GM19328 (cell line): ENCODE data around the gene PLEK2.
"Not testable (repeated sequence)": the region's sequence is repeated elsewhere in the genome, so short reads cannot be mapped to it uniquely, and the experiment has no call there.

Experiments used
- ATAC-seq: cut with Tn5 transposase; IDR thresholded peaks from one replicate; pipeline ENCODE4 v1.9.1; 2021; ENCODE audit warnings: mild to moderate bottlenecking, moderate library complexity; ENCODE audit not compliant: unreplicated experiment

Gene PLEK2

GRCh38 chr14:67411820-67412421 is at the start of gene PLEK2:
PLEK2 (minus strand) TSS chr14:67412165; CDS start chr14:67412059, 106 bp downstream.
- ATAC-seq: no peak

GRCh38 chr14:67461341-67461985 is 49.5 kb upstream of the PLEK2 start:
- ATAC-seq: no peak

GRCh38 chr14:67459336-67459735 is 47.4 kb upstream of the PLEK2 start:
- no peak for ATAC-seq

DNA sequence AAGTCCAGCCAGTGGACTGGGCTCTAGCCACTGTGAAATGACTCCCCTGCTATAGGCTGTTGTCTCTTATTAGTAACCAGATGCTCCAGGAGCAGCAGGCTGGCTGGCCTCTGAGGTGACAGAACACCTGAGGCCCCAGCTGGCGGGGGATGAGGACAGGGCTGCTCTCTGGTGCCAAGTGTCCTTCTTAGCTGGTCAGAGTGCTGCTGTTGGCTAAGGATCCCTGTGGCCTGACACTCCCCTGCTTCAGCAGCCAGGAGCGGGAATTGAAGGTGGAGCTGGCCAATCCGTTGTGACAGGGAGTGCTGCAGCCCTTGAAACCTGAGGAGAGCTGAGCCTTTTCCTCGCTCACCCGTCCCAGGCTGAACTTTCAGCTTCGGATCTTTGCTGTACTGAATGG is 45.8 kb upstream of the PLEK2 start:
- ATAC-seq: no peak

DNA sequence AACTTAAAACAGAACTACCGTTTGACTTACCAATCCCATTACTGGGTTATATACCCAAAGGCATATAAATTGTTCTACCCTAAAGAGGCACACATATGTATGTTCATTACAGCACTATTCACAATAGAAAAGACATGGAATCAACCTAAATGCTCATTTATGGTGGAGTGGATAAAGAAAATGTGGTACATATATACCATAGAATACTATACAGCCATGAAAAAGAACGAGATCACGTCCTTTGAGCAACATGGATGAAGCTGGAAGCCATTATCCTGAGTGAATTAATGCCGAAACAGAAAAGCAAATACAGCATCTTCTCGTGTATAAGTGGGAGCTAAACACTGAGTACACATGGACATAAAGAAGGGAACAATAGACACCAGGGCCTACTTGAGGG is 44.8 kb upstream of the PLEK2 start:
- no peak for ATAC-seq

DNA sequence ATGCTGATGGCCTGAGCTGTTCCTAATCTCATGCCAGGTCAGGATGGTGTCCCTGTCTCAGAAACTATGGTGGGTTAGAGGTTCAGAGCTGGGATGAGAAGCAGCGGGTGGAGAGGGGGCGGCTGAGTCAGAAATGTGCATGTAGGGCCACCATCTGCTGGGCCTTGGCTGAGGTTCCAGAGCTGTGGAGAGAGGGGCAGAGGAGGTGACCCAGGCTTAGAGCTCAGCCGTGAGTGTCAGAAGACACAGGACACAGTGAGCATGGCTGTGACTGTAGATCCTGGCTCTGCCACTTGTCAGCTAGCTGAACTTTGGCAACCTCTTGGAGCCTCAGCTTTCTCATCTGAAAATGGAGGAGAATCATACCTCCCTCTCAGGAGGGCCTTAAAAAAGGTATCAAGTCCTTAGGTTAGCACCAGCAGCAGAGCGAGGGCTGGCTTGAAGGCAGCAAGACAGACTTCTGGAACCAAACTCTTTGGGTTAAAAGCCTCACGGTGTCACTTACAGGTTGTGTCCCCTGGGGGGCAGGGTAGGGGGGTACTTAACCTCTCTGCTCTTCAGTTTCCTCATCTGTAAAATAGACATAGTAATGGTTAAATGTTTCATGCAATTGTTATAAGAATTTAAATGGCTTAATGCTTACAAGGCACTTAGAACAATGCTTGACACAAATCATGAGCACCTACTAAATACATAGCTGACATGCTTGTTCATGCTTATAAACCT is 41.8 kb upstream of the PLEK2 start:
- no peak for ATAC-seq

GRCh38 chr14:67451667-67452066 is 39.7 kb upstream of the PLEK2 start:
- ATAC-seq: not testable (repeated sequence)

- no peak for ATAC-seq
Observed at GRCh38 chr14:67449096-67449495, 37.1 kb upstream of the PLEK2 start.

GRCh38 chr14:67447033-67447381 is 35.0 kb upstream of the PLEK2 start:
- ATAC-seq: no peak

GRCh38 chr14:67446371-67447032 is 34.5 kb upstream of the PLEK2 start:
- no peak for ATAC-seq

GRCh38 chr14:67444395-67444794 is 32.4 kb upstream of the PLEK2 start:
- no peak for ATAC-seq

DNA sequence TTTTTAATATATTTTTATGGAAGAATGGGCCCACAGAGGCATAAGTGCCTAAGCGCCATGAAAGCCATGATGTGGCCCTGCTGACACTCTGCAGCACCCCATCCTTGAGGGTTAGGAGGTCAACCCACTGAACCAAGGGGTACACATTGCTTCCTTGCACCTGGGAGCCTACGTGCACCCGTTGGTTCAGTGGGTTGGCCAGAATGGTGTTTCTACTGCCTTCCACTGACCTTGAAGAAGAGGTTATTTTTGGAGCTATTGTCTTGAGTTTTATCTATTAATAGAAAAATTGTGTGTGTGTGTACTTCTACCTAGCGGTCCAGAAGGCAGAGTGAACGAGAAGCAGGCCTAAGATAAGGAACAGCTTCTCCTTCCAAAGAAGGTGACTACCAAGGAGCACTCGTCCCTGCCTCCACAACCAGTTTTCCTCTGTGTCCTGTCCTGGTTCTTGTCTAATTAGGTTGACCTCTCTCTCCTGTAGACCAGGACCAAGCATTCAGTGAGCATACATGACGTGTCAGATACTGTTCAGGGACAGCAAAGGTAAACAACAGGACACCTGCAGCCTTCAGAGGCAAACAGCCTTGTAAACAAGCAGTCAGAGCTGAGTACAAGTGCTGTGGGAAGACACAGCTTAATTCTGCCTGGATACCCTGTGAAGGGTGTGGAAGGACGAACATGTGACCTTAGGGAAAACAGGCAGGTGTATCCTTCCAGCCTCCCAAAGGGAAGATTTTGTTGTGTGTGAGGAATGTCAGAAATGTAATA is 30.4 kb upstream of the PLEK2 start:
- ATAC-seq: no peak

DNA sequence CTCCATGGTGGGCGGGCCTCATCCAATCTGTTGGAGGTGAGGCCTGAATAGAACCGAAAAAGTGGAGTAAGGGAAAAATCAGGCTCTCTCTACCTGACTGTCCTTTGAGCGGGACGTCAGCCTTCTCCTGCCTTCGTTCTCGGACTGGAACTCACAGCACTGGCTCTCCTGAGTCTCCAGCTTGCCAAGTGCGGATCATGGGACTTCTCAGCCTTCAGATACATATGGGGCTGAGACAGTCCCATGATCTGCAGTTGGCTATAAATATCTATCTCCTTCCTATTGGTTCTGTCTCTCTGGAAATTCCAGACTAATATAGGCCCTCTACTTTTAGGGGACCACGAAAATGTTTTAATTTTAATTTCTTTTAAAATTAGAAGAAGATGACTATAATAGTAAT is 29.7 kb upstream of the PLEK2 start:
- ATAC-seq: no peak

DNA sequence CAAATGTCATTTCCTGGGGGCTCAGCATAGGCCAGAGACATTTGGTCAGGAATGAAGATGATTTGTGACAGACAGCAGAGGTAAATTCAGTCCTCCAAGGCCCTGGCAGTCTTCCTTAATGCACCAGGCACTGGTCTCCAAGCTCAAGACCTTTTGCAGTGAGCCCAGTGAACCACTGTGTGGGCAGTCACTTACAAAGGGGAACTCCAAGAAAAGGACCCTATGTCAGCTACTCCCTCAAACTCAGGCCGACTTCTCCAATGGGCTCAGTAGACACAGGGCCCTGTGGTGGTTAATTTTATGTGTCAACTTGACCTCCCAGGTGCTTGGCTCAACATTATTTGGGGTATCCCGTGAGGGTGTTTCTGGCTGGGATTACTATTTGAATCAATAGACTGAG is 29.3 kb upstream of the PLEK2 start:
- ATAC-seq: no peak

DNA sequence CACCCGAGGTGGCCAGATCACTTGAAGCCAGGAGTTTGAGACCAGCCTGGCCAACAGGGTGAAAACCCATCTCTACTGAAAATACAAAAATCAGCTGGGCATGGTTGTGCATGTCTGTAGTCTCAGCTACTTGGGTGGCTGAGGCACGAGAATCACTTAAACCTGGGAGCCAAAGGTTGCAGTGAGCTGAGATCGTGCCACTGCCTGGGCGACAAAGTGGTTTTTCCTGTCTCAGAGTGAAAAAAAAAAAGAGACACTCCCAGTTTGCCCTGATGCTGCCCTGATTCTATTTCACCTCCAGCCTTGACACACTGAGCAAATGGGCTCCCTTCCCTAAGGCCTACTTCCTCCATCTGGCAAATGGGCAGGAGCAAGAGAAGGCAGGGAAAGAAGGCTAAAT is 28.5 kb upstream of the PLEK2 start:
- no peak for ATAC-seq

GRCh38 chr14:67438969-67439368 is 27.0 kb upstream of the PLEK2 start:
- ATAC-seq: no peak

- ATAC-seq: no peak
Observed at GRCh38 chr14:67436006-67436866, 24.3 kb upstream of the PLEK2 start.

GRCh38 chr14:67435603-67436002 is 23.6 kb upstream of the PLEK2 start:
- ATAC-seq: no peak

- no peak for ATAC-seq
Observed at GRCh38 chr14:67432050-67432564, 20.1 kb upstream of the PLEK2 start.
